Uterus (tissue), 4 donors: Measurements from ENCODE around the gene FGD2. TPM values are rescaled to one million over a fixed set of nuclear protein-coding genes. Genes with fewer than 3 reads are reported as not detected.

Experiments used
- DNase-seq, 2 donors: peaks; one replicate each; pipeline ENCODE4 v3.0.0-alpha.2; 2019 to 2020
- H3K27ac ChIP-seq, 2 donors: fragments of 200-600 bp; sonication (generic); 1 replicate in 1 of 2; 2 replicates in 1 of 2; pipeline ENCODE4 v1.5.1; 2016 to 2018
- H3K27me3 ChIP-seq, 2 donors: fragments of 200-600 bp; sonication (generic); one replicate each; pipeline ENCODE4 v1.5.1; 2018 to 2019; ENCODE audit warnings: control low read depth in 1 of 2
- H3K36me3 ChIP-seq, 2 donors: fragments of 200-600 bp; sonication (generic); one replicate each; pipeline ENCODE4 v1.5.1; 2019; ENCODE audit warnings: control low read depth in 1 of 2
- H3K4me1 ChIP-seq, 2 donors: fragments of 200-600 bp; sonication (generic); one replicate each; pipeline ENCODE4 v1.5.1; 2018 to 2019; ENCODE audit warnings: control low read depth in 1 of 2
- H3K4me3 ChIP-seq, 2 donors: fragments of 200-600 bp; sonication (generic); 1 replicate in 1 of 2; 2 replicates in 1 of 2; pipeline ENCODE4 v1.5.1; 2018 to 2019; ENCODE audit warnings: mild to moderate bottlenecking in 1 of 2
- H3K9me3 ChIP-seq, 2 donors: fragments of 200-600 bp; sonication (generic); one replicate each; pipeline ENCODE4 v1.5.1; 2019; ENCODE audit warnings: control low read depth in 1 of 2
- POLR2A ChIP-seq, 2 donors: fragments of 450-650 bp; IDR thresholded peaks; one replicate each; pipeline ENCODE4 v1.6.1; 2016; ENCODE audit warnings: antibody characterized with exemption in 2 of 2, mild to moderate bottlenecking in 1 of 2, moderate library complexity in 1 of 2
- intact Hi-C: fragments of 100-400 bp; cut with DNase I; formaldehyde crosslinking; loops from one replicate; pipeline ENCODE4 v1.15.1; 2023; ENCODE audit warnings: low total_unique reads
- total RNA-seq, 4 donors: library from RNA; depleted of rRNA in 3 of 4; stranded (reverse); fragments of >200 nt in 3 of 4; gene quantifications; one replicate each; pipeline versions ENCODE4 v1.1.0 to v1.2.4, GENCODE V29; 2014 to 2023
- TF ChIP-seq, protein P1 (sequence below), 4 experiments: fragments of 200-600 bp in 2 of 4; fragments of 450-650 bp in 2 of 4; sonication (generic) in 2 of 4; IDR thresholded peaks; one replicate each; pipeline ENCODE4 v1.5.1; 2016 to 2019; ENCODE audit warnings: antibody characterized with exemption in 4 of 4, mild to moderate bottlenecking in 2 of 4, moderate library complexity in 1 of 4
- donor health status: DM: yes; HTN: yes; CAD: no.

FGD2 gene
- total RNA-seq, 4 donors from 2014 or later, result 0.51 to 27.6 (median 11.5) TPM

DNA sequence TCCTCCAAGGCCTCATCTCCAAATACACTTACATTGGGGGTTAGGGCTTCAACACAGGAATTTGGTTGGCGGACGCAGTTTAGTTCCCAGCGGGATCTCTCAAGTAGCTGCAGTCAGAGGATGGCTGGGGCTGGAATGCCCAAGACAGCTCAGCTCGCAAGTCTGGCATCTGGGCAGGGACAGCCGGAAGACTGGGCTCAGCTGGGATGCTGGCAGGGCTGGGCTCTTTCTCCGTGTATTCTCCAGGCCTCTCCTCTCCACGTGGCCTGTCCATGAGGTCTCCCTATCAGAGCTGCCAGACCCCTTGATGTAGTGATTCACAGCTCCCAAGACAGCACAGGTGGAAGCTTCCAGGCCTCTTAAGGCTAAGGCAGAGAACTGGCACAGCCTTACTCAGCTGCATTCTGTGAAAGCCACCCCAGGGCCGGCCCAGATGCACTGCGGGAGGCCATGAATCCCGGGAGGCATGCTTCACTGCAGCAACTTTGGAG lies 5.0 kb downstream of the FGD2 start:
- no peaks in the 10 kb centered on the region for H3K4me1 ChIP-seq
- TF ChIP-seq POLR2A (IDR thresholded peaks at IDR 0.05), result no peak
- TF ChIP-seq, protein P1, sequence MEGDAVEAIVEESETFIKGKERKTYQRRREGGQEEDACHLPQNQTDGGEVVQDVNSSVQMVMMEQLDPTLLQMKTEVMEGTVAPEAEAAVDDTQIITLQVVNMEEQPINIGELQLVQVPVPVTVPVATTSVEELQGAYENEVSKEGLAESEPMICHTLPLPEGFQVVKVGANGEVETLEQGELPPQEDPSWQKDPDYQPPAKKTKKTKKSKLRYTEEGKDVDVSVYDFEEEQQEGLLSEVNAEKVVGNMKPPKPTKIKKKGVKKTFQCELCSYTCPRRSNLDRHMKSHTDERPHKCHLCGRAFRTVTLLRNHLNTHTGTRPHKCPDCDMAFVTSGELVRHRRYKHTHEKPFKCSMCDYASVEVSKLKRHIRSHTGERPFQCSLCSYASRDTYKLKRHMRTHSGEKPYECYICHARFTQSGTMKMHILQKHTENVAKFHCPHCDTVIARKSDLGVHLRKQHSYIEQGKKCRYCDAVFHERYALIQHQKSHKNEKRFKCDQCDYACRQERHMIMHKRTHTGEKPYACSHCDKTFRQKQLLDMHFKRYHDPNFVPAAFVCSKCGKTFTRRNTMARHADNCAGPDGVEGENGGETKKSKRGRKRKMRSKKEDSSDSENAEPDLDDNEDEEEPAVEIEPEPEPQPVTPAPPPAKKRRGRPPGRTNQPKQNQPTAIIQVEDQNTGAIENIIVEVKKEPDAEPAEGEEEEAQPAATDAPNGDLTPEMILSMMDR (IDR thresholded peaks at IDR 0.05), result no peak

DNA sequence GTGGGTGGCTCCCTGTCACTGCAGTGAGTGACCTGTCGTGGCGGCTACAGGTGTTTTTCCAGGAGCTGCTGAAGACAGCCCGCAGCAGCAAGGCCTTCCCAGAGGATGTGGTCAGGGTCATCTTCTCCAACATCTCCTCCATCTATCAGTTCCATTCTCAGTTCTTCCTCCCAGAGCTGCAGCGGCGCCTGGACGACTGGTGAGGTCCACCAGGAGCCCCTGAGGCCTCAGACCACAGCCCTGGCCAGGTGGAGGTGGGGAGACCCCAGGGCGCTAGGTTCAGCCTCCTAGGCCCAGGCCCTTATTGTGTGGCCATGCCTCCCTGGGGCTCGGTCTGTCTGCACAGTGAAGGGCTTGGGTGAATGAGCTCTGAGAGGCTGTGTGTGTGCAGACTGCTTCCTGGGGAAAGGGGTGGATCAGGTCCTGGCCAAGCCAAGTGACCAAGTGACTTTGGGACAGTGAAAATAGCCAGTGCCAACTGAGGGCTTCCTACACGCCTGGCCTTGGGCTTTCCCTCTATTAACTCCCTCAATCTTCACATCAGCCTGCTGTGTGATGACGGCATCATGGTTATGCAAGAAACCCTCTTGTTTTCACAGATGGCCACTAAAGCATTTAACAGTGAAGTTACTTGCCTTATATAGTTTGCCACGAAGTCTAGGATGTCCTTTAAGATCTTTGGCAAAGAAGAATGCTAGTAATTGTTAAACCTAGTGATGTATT lies 6.4 kb downstream of the FGD2 start:
- intact Hi-C loops, result loop anchor here (10.0 kb wide), 2 partner anchors 127 to 247 kb away; partner anchors contain the start of gene C6orf89
- Histone ChIP-seq H3K36me3 (no peaks in the 10 kb centered on the region), H3K9me3 (no peaks in the 10 kb centered on the region), H3K4me1 (no peaks in the 10 kb centered on the region), H3K4me3 (no peak overlapping the region), H3K27me3 (no peaks in the 10 kb centered on the region), H3K27ac (no peak overlapping the region)
- no peak for DNase-seq
- no peak for TF ChIP-seq POLR2A (IDR thresholded peaks at IDR 0.05)
- TF ChIP-seq, protein P1 (IDR thresholded peaks at IDR 0.05), result no peak

More for the DNA sequence above, 5.0 kb downstream of the FGD2 start:
- intact Hi-C loops, result loop anchor here (10.0 kb wide), 2 partner anchors 126 to 246 kb away; partner anchors contain the start of gene C6orf89
- Histone ChIP-seq H3K36me3 (no peaks in the 10 kb centered on the region), H3K27ac (no peak overlapping the region), H3K4me3 (no peak overlapping the region), H3K27me3 (no peaks in the 10 kb centered on the region), H3K9me3 (no peaks in the 10 kb centered on the region)
- DNase-seq, result no peak

DNA sequence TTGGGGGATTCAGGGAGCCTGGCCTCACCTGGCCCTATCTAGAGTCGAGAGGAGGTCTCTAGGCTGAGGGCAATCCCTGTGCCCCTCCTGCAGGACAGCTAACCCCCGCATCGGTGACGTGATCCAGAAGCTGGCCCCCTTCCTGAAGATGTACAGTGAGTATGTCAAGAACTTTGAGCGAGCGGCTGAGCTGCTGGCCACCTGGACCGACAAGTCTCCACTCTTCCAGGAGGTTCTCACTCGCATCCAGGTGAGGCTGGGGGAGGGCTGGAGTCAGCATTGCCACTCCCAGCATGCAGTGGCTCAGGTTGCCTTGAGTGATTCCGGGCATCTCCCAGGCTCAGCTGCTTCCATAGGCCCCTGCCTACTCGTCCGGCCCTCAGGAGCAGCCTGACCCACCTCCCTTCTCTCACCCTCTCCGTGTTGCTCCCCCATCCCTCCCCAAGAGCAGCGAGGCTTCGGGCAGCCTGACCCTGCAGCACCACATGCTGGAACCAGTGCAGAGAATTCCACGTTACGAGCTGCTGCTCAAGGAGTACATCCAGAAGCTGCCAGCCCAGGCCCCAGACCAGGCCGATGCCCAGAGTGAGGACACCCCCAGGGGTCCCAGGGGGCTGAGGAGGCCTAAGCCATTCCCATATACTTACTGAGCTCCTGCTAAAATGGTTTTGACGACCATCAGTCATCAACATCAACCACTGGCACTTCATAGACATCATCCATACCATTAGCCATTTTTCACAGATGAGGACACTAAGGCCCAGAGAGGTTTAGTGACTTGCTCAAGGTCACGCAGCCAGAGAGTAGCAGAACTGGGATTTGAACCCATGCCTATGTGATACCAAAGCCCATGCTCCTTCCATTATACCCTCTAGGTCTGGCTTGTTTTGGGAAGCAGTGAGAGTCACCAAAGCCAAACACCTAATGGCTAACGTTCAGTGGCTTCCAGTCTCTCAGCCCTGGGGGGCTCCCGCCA lies 8.3 kb downstream of the FGD2 start:
- H3K4me3 ChIP-seq, result no peak overlapping the region
- H3K9me3 ChIP-seq, result no peaks in the 10 kb centered on the region
- TF ChIP-seq, protein P1 (IDR thresholded peaks at IDR 0.05), result no peak
- no peak for TF ChIP-seq POLR2A (IDR thresholded peaks at IDR 0.05)
- intact Hi-C loops, result loop anchor here (10.0 kb wide), 2 partner anchors 129 to 249 kb away; partner anchors contain the start of gene C6orf89
- H3K27ac ChIP-seq, result no peak overlapping the region
- H3K36me3 ChIP-seq, result no peaks in the 10 kb centered on the region
- no peaks in the 10 kb centered on the region for H3K27me3 ChIP-seq
- no peak for DNase-seq
- no peaks in the 10 kb centered on the region for H3K4me1 ChIP-seq

DNA sequence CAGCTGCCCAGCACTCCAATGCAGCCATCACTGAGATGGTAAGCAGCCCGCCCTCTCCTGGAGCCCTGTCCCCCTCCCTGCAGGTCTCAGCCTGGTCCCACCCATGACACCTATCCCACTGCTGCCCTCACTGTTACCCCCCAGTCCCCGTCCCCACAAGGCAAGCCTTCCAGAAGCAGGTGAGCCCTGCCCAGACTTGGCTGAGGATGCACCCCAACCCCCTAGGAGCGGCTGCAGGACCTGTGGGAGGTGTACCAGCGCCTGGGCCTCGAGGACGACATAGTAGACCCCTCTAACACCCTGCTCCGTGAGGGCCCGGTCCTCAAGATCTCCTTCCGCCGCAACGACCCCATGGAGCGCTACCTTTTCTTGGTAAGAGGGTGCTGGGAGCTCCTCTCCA lies 9.2 kb downstream of the FGD2 start:
- Histone ChIP-seq H3K36me3 (no peaks in the 10 kb centered on the region), H3K27ac (no peak overlapping the region), H3K27me3 (no peaks in the 10 kb centered on the region), H3K4me3 (no peak overlapping the region), H3K4me1 (no peaks in the 10 kb centered on the region), H3K9me3 (no peaks in the 10 kb centered on the region)
- no peak for DNase-seq
- intact Hi-C loops, result loop anchor here (10.0 kb wide), 2 partner anchors 130 to 250 kb away; partner anchors contain the start of gene C6orf89
- TF ChIP-seq, protein P1 (IDR thresholded peaks at IDR 0.05), result no peak
- TF ChIP-seq POLR2A (IDR thresholded peaks at IDR 0.05), result no peak
